B cell (primary cell): ENCODE results near the gene DDX55. TPM values are rescaled to one million over a fixed set of nuclear protein-coding genes. Genes with fewer than 3 reads are reported as not detected.

Experiments
- ATAC-seq: fragments of 200-7000 bp; cut with Tn5 transposase; one replicate; pipeline ENCODE4 v1.10.0; 2021; ENCODE audit warnings: low read depth, mild to moderate bottlenecking, moderate number of reproducible peaks, moderate library complexity
- CTCF ChIA-PET: fragments of 350-600 bp; sonication (Branson Sonifier 250); formaldehyde crosslinking; loops from one replicate; lab custom pipeline; 2021; ENCODE audit warnings: antibody characterized with exemption, inconsistent platforms; lab: Charles Lee
- POLR2A ChIA-PET: fragments of 350-600 bp; sonication (Branson Sonifier 250); formaldehyde crosslinking; loops from one replicate; lab custom pipeline; 2021; ENCODE audit warnings: antibody characterized with exemption; lab: Charles Lee
- DNase-seq: peaks from one replicate; pipeline ENCODE4 v3.0.0; 2013
- H2AFZ ChIP-seq: 2 replicates; pipeline ENCODE4 v1.6.1; 2012; ENCODE audit warnings: mild to moderate bottlenecking, low read depth, low read length; ENCODE audit not compliant: insufficient read depth, poor library complexity, severe bottlenecking
- H3K27ac ChIP-seq, 2 donors: 1 replicate in 1 of 2; 2 replicates in 1 of 2; pipeline ENCODE4 v1.5.1; 2012 to 2013; ENCODE audit warnings: low read length in 2 of 2, mild to moderate bottlenecking in 2 of 2, moderate library complexity in 1 of 2
- H3K27me3 ChIP-seq, 4 experiments: fragments of 200-600 bp in 1 of 4; sonication (generic) in 1 of 4; replicated peaks in 1 of 4; 1 replicate in 2 of 4; 2 replicates in 2 of 4; pipeline versions ENCODE4 v1.6.1 to v1.7.0; 2013 to 2016; ENCODE audit warnings: low read length in 3 of 4, mild to moderate bottlenecking in 2 of 4, mixed read lengths in 1 of 4, moderate library complexity in 1 of 4; ENCODE audit not compliant: insufficient read depth in 4 of 4, control insufficient read depth in 3 of 4; ENCODE audit errors: control extremely low read depth in 1 of 4
- H3K36me3 ChIP-seq, 2 experiments: replicated peaks in 1 of 2; 1 replicate in 1 of 2; 2 replicates in 1 of 2; pipeline versions ENCODE4 v1.6.1 to v1.7.1; 2013; ENCODE audit warnings: low read length in 1 of 2; ENCODE audit not compliant: insufficient read depth in 2 of 2, control insufficient read depth in 1 of 2; ENCODE audit errors: control extremely low read depth in 1 of 2, extremely low read depth in 1 of 2
- H3K4me1 ChIP-seq, 2 donors: fragments of 200-600 bp in 1 of 2; sonication (generic) in 1 of 2; 1 replicate in 1 of 2; 2 replicates in 1 of 2; pipeline versions ENCODE4 v1.5.1 to v1.6.1; 2013 to 2017; ENCODE audit warnings: low read length in 2 of 2; ENCODE audit not compliant: control insufficient read depth in 2 of 2, insufficient read depth in 2 of 2
- H3K4me2 ChIP-seq: replicated peaks from 2 replicates; pipeline ENCODE3; 2012; ENCODE audit warnings: mild to moderate bottlenecking, low read depth, low read length; ENCODE audit not compliant: poor library complexity, severe bottlenecking
- H3K4me3 ChIP-seq, 5 experiments: fragments of 200-600 bp in 1 of 5; sonication (generic) in 1 of 5; 1 replicate in 3 of 5; 2 replicates in 2 of 5; pipeline versions ENCODE4 v1.5.1 to v1.7.0; 2011 to 2016; ENCODE audit warnings: low read length in 4 of 5, mild to moderate bottlenecking in 4 of 5, low read depth in 2 of 5, control low read depth in 1 of 5, moderate library complexity in 1 of 5; ENCODE audit not compliant: insufficient read depth in 1 of 5; ENCODE audit errors: control extremely low read depth in 1 of 5, extremely low read depth in 1 of 5
- H3K79me2 ChIP-seq: fragments of 200-600 bp; sonication (generic); one replicate; pipeline ENCODE4 v1.6.0; 2016; ENCODE audit warnings: low read length; ENCODE audit not compliant: control insufficient read depth, insufficient read depth
- H3K9ac ChIP-seq: fragments of 200-600 bp; sonication (generic); 2 replicates; pipeline ENCODE4 v1.6.1; 2017; ENCODE audit warnings: mild to moderate bottlenecking, low read length, moderate library complexity
- H3K9me3 ChIP-seq, 3 donors: one replicate each; pipeline versions ENCODE4 v1.6.1 to v1.7.1; 2013; ENCODE audit warnings: low read length in 2 of 3; ENCODE audit not compliant: control insufficient read depth in 2 of 3, insufficient read depth in 1 of 3; ENCODE audit errors: control extremely low read depth in 1 of 3
- H4K20me1 ChIP-seq: 2 replicates; pipeline ENCODE4 v1.6.0; 2012; ENCODE audit warnings: mild to moderate bottlenecking, low read length; ENCODE audit not compliant: insufficient read depth, control insufficient read depth, poor library complexity, severe bottlenecking
- H3K27ac Mint-ChIP-seq: one replicate; pipeline ENCODE4 v1.8.0; 2021; ENCODE audit warnings: mixed read lengths
- H3K27me3 Mint-ChIP-seq: one replicate; pipeline ENCODE4 v1.8.0; 2021; ENCODE audit warnings: mixed read lengths
- H3K4me1 Mint-ChIP-seq: one replicate; pipeline ENCODE4 v1.8.0; 2021; ENCODE audit warnings: mixed read lengths
- H3K4me3 Mint-ChIP-seq: one replicate; pipeline ENCODE4 v1.8.0; 2021; ENCODE audit warnings: mixed read lengths
- H3K9me3 Mint-ChIP-seq: one replicate; pipeline ENCODE4 v1.8.0; 2022; ENCODE audit warnings: mixed read lengths; ENCODE audit not compliant: insufficient read depth
- CTCF ChIP-seq: fragments of 200-600 bp; IDR thresholded peaks from one replicate; pipeline ENCODE4 v1.8.0; 2022; ENCODE audit warnings: antibody characterized with exemption, mild to moderate bottlenecking
- EZH2 ChIP-seq: IDR thresholded peaks from 2 replicates; pipeline ENCODE4 v1.6.1; 2012; ENCODE audit warnings: borderline replicate concordance, low read depth, mild to moderate bottlenecking, moderate library complexity, low read length; ENCODE audit not compliant: insufficient read depth, poor library complexity, severe bottlenecking
- WGBS: methylation state at CpG from one replicate; pipeline ENCODE4 v1.1.5; 2013; ENCODE audit warnings: missing lambda C conversion rate; ENCODE audit not compliant: insufficient coverage; 5-methylcytosine and 5-hydroxymethylcytosine counted together
- intact Hi-C: fragments of 100-400 bp; cut with micrococcal nuclease; formaldehyde crosslinking; loops from one replicate; pipeline ENCODE4 v1.10.0; 2022
- polyA plus RNA-seq: library from polyadenylated mRNA; depleted of rRNA; stranded (reverse); fragments of >200 nt; gene quantifications from 2 replicates; pipeline ENCODE4 v1.2.3, GENCODE V29; 2012
- total RNA-seq, 2 donors: library from RNA; stranded (reverse); fragments of 120-200 nt in 1 of 2; gene quantifications; 1 replicate in 1 of 2; 2 replicates in 1 of 2; pipeline versions ENCODE4 v1.2.3 to v1.2.4, GENCODE V29; 2013 to 2022

DDX55 gene
- total and polyA plus RNA-seq, 2 donors (not counting 1 experiment from before 2014, with no cell fraction given) = 33.3 to 39.9 TPM

DNA sequence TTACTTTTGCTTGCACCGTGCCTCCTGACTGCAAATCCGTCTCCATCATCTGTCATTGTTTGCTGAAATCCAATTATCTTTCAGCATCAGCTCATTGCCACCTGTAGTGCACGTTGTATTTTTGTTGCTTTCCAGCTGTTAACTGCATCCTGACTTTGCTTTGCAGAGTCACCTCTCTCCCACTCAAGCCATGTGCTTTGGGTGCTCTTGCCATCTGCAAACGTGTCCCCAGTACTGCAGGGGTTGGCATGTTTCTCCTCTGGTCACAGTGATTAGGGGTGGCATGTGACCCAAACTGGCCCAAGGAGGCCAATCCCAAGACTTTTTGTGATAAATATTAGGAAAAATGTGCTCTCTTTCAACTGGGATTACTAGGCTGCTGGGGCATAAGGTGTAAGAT is 28.0 kb upstream of the DDX55 start:
- Histone ChIP-seq H3K4me3 (no peak overlapping the region), H3K27ac (no peak overlapping the region), H3K9me3 (peaks cover 0 to under 1% (median 0%) of the 10 kb centered on the region in 3 donors), H3K9ac (no peak overlapping the region), H2AFZ (no peak overlapping the region), H3K4me2 (no peak overlapping the region), H3K27me3 (no peaks in the 10 kb centered on the region), H3K4me1 (no peaks in the 10 kb centered on the region), H3K36me3 (peaks cover 0 to 3% of the 10 kb centered on the region in 2 experiments), H3K79me2 (no peaks in the 10 kb centered on the region), H4K20me1 (no peaks in the 10 kb centered on the region)
- ATAC-seq (no peak), DNase-seq (no peak)
- ChIA-PET CTCF (interaction anchor here (0.6 kb wide), 1 partner anchor 1174 kb away, joined by 4 read pairs; no protein-coding TSS in a partner anchor), POLR2A (no interaction called here)
- Mint-ChIP-seq H3K27ac (no peak overlapping the region), H3K9me3 (no peaks in the 10 kb centered on the region), H3K4me3 (no peak overlapping the region), H3K4me1 (no peaks in the 10 kb centered on the region), H3K27me3 (peaks cover 13% of the 10 kb centered on the region)
- TF ChIP-seq CTCF (no peak), EZH2 (no peak)
- intact Hi-C loops = no loop called here
- WGBS = 39% methylated on average over 4 of the region's 4 CpGs

DNA sequence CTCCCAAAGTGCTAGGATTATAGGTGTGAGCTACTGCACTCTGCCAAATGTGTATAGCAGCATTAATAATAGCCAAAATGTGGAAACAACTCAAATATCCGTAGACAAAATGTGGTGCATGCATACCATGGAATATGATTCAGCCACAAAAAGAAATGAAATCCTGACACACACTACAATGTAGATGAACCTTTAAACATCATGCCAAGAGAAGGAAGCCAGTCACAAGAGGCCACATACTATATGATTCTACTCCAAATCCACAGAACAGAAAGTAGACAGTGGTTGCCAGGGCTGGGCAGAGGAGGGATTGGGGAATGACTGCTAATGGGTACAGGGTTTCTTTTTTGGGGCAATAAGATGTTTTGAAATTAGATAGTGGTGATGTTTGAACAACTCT is 25.3 kb upstream of the DDX55 start:
- H3K4me1 Mint-ChIP-seq = no peaks in the 10 kb centered on the region
- H3K36me3 ChIP-seq = peaks cover 0 to 3% of the 10 kb centered on the region in 2 experiments
- H3K79me2 ChIP-seq = no peaks in the 10 kb centered on the region
- POLR2A ChIA-PET = no interaction called here
- no peaks in the 10 kb centered on the region for H3K9me3 Mint-ChIP-seq
- H2AFZ ChIP-seq = no peak overlapping the region
- H3K9ac ChIP-seq = no peak overlapping the region
- no peak for DNase-seq
- WGBS = no CpG with 5 or more reads among the region's 1 CpG
- H3K27ac ChIP-seq = no peak overlapping the region
- no peaks in the 10 kb centered on the region for H3K9me3 ChIP-seq
- TF ChIP-seq CTCF = no peak
- TF ChIP-seq EZH2 = no peak
- no peak overlapping the region for H3K4me2 ChIP-seq
- H3K4me1 ChIP-seq = no peaks in the 10 kb centered on the region
- no peaks in the 10 kb centered on the region for H4K20me1 ChIP-seq
- H3K27me3 ChIP-seq = no peaks in the 10 kb centered on the region
- ATAC-seq = no peak
- no peak overlapping the region for H3K4me3 ChIP-seq
- no peak overlapping the region for H3K4me3 Mint-ChIP-seq
- peaks cover 4% of the 10 kb centered on the region for H3K27me3 Mint-ChIP-seq
- CTCF ChIA-PET = no interaction called here
- no peak overlapping the region for H3K27ac Mint-ChIP-seq
- intact Hi-C loops = no loop called here
